HepG2 (cell line): ENCODE data around the gene DPP7. TPM values are rescaled to one million over a fixed set of nuclear protein-coding genes. Genes with fewer than 3 reads are reported as not detected.
A peak's percentile ranks its signal among the peaks of the same experiment; 100 is the strongest.

Source experiments
- ADNP ChIP-seq: sonication (generic); formaldehyde crosslinking; IDR thresholded peaks from 2 replicates; pipeline ENCODE4 v1.4.0; 2020; ENCODE audit warnings: missing genetic modification reagents
- AKAP8 ChIP-seq: sonication (generic); formaldehyde crosslinking; IDR thresholded peaks from 2 replicates; pipeline ENCODE4 v1.5.1; 2020; ENCODE audit warnings: mild to moderate bottlenecking, missing genetic modification reagents
- CAMTA2 ChIP-seq: sonication (generic); formaldehyde crosslinking; IDR thresholded peaks from 2 replicates; pipeline ENCODE4 v1.4.0; 2020; ENCODE audit warnings: mild to moderate bottlenecking, missing genetic modification reagents, borderline replicate concordance
- FOXJ3 ChIP-seq: sonication (generic); formaldehyde crosslinking; IDR thresholded peaks from 2 replicates; pipeline ENCODE4 v1.4.0; 2020; ENCODE audit warnings: missing genetic modification reagents, mild to moderate bottlenecking, borderline replicate concordance
- GMEB1 ChIP-seq: sonication (generic); formaldehyde crosslinking; IDR thresholded peaks from 2 replicates; pipeline ENCODE4 v1.5.1; 2020; ENCODE audit warnings: missing genetic modification reagents, mild to moderate bottlenecking, borderline replicate concordance
- HDAC2 ChIP-seq: sonication (generic); formaldehyde crosslinking; IDR thresholded peaks from 2 replicates; pipeline ENCODE4 v1.4.0; 2020; ENCODE audit warnings: missing genetic modification reagents
- KLF15 ChIP-seq: sonication (generic); formaldehyde crosslinking; IDR thresholded peaks from 2 replicates; pipeline ENCODE4 v1.8.1; 2023; ENCODE audit warnings: borderline replicate concordance, mild to moderate bottlenecking, inconsistent platforms, missing genetic modification reagents, mixed read lengths
- MEF2D ChIP-seq: sonication (generic); formaldehyde crosslinking; IDR thresholded peaks from 2 replicates; pipeline ENCODE4 v1.5.1; 2020; ENCODE audit warnings: mild to moderate bottlenecking, missing genetic modification reagents
- NFE2L1 ChIP-seq: sonication (generic); formaldehyde crosslinking; IDR thresholded peaks from 2 replicates; pipeline ENCODE4 v1.4.0; 2020; ENCODE audit warnings: missing genetic modification reagents, mild to moderate bottlenecking, borderline replicate concordance
- NFE2L2 ChIP-seq: fragments of 150-350 bp; IDR thresholded peaks from 2 replicates; pipeline ENCODE4 v1.6.1; 2014; ENCODE audit warnings: low read length
- PAX8 ChIP-seq: sonication (generic); formaldehyde crosslinking; IDR thresholded peaks from 2 replicates; pipeline ENCODE4 v1.8.0; 2022; ENCODE audit warnings: mild to moderate bottlenecking, missing genetic modification reagents, borderline replicate concordance
- SALL2 ChIP-seq: sonication (generic); formaldehyde crosslinking; IDR thresholded peaks from 2 replicates; pipeline ENCODE4 v1.8.1; 2023; ENCODE audit warnings: mild to moderate bottlenecking, missing genetic modification reagents, inconsistent platforms
- SIN3A ChIP-seq: IDR thresholded peaks from 2 replicates; pipeline ENCODE4 v1.6.1; 2011; ENCODE audit warnings: low read depth, mild to moderate bottlenecking, control low read depth, low read length, borderline replicate concordance
- SP140L ChIP-seq: sonication (generic); formaldehyde crosslinking; IDR thresholded peaks from 2 replicates; pipeline ENCODE4 v1.4.0; 2020; ENCODE audit warnings: missing genetic modification reagents, borderline replicate concordance
- SSRP1 ChIP-seq: IDR thresholded peaks from 2 replicates; pipeline ENCODE4 v1.6.1; 2016; ENCODE audit warnings: control low read depth
- TBX3 ChIP-seq: fragments of 450-650 bp; IDR thresholded peaks from 2 replicates; pipeline ENCODE4 v1.6.1; 2017; ENCODE audit warnings: antibody characterized with exemption, mild to moderate bottlenecking, inconsistent platforms, borderline replicate concordance
- UBTF ChIP-seq: sonication (generic); formaldehyde crosslinking; IDR thresholded peaks from 2 replicates; pipeline ENCODE4 v1.4.0; 2020; ENCODE audit warnings: mild to moderate bottlenecking, missing genetic modification reagents
- ZFYVE20 ChIP-seq: sonication (generic); formaldehyde crosslinking; IDR thresholded peaks from 2 replicates; pipeline ENCODE4 v1.8.0; 2023; ENCODE audit warnings: low read depth, mild to moderate bottlenecking, moderate library complexity, missing genetic modification reagents, borderline replicate concordance
- ZMYM4 ChIP-seq: sonication (generic); formaldehyde crosslinking; IDR thresholded peaks from 2 replicates; pipeline ENCODE4 v1.8.1; 2023; ENCODE audit warnings: mild to moderate bottlenecking, missing genetic modification reagents
- ZNF501 ChIP-seq: sonication (generic); formaldehyde crosslinking; IDR thresholded peaks from 2 replicates; pipeline ENCODE4 v1.5.1; 2020; ENCODE audit warnings: mild to moderate bottlenecking, moderate library complexity, missing genetic modification reagents
- ZNF761 ChIP-seq: sonication (generic); formaldehyde crosslinking; conservative IDR thresholded peaks from 2 replicates; pipeline ENCODE4 v1.4.0; 2020; ENCODE audit warnings: mild to moderate bottlenecking, missing genetic modification reagents
- ZNF770 ChIP-seq: sonication (generic); formaldehyde crosslinking; IDR thresholded peaks from 2 replicates; pipeline ENCODE4 v1.5.0; 2020; ENCODE audit warnings: mild to moderate bottlenecking, missing genetic modification reagents
- ZSCAN12 ChIP-seq: sonication (generic); formaldehyde crosslinking; IDR thresholded peaks from 2 replicates; pipeline ENCODE4 v1.9.0; 2021; ENCODE audit warnings: mild to moderate bottlenecking, missing genetic modification reagents
- ZSCAN22 ChIP-seq: sonication (generic); formaldehyde crosslinking; IDR thresholded peaks from 2 replicates; pipeline ENCODE4 v1.4.0; 2020; ENCODE audit warnings: mild to moderate bottlenecking, missing genetic modification reagents
- ZSCAN9 ChIP-seq: IDR thresholded peaks from 2 replicates; pipeline ENCODE4 v1.6.1; 2016; ENCODE audit warnings: borderline replicate concordance
- polyA plus RNA-seq, 8 experiments: library from polyadenylated mRNA; depleted of rRNA in 3 of 8; stranded (reverse) in 7 of 8; unstranded in 1 of 8; fragments of >200 nt; fragmentation: Illumina TruSeq in 4 of 8; extraction: Trizol in 4 of 8; gene quantifications; 2 replicates each; pipeline versions ENCODE4 v1.2.1 to v1.2.3, GENCODE V29; 2011 to 2016; ENCODE audit warnings: low read depth in 4 of 8, missing spikeins in 1 of 8, mixed read lengths in 1 of 8; ENCODE audit not compliant: insufficient read depth in 1 of 8
- total RNA-seq, 5 experiments: library from RNA; depleted of rRNA; stranded (reverse); fragments of >200 nt; fragmentation: Illumina TruSeq; extraction: Trizol; gene quantifications; 2 replicates each; pipeline ENCODE4 v1.2.3, GENCODE V29; 2016; ENCODE audit warnings: low read depth in 1 of 5

The DPP7 gene
- total and polyA plus RNA-seq, 2 of the 13 experiments (the other 11 are each of a cell fraction or from before 2014, with no cell fraction given): 1.2 to 4.5 TPM

GRCh38 chr9:137129456-137130175 is 15.1 kb upstream of the DPP7 start (continued):
- no peak for TF ChIP-seq NFE2L1
- TF ChIP-seq ADNP (CRISPR knock-in tag): no peak
- no peak; the same call in none of the 2 replicates for TF ChIP-seq ZMYM4 (CRISPR knock-in tag)
- no peak for TF ChIP-seq ZSCAN22 (CRISPR knock-in tag)
- peak; percentile 85 for TF ChIP-seq SIN3A
- TF ChIP-seq ZNF761: no peak; the same call in 1 of the 2 replicates
- no peak for TF ChIP-seq NFE2L2
- no peak for TF ChIP-seq TBX3
- TF ChIP-seq SSRP1: no peak
- no peak for TF ChIP-seq FOXJ3 (CRISPR knock-in tag)
- TF ChIP-seq AKAP8: no peak
- TF ChIP-seq SP140L (CRISPR knock-in tag): no peak
- no peak; the same call in 1 of the 2 replicates for TF ChIP-seq ZSCAN9
- TF ChIP-seq MEF2D: peak; percentile 72
- TF ChIP-seq HDAC2 (CRISPR knock-in tag): peak; percentile 41
- TF ChIP-seq GMEB1 (CRISPR knock-in tag): peak; percentile 98
- 0 out of 2 replicates have a peak, but pooled peaks have one; percentile 60 for TF ChIP-seq SALL2 (CRISPR knock-in tag)
- 0 out of 2 replicates have a peak, but pooled peaks have one; percentile 9 for TF ChIP-seq ZFYVE20 (CRISPR knock-in tag)
- TF ChIP-seq ZNF770 (CRISPR knock-in tag): no peak
- TF ChIP-seq PAX8 (CRISPR knock-in tag): 0 out of 2 replicates have a peak, but pooled peaks have one; percentile 43
- TF ChIP-seq ZNF501 (CRISPR knock-in tag): peak; percentile 78; the same call in 1 of the 2 replicates
- no peak for TF ChIP-seq CAMTA2
- peak; percentile 74; the same call in 1 of the 2 replicates for TF ChIP-seq UBTF (CRISPR knock-in tag)
- TF ChIP-seq KLF15 (CRISPR knock-in tag): no peak
- peak; percentile 64; the same call in 1 of the 2 replicates for TF ChIP-seq ZSCAN12 (CRISPR knock-in tag)
